Activated T-cell treated with anti-CD3 and anti-CD28 coated beads for 4 hours (primary cell): ENCODE data around the gene NCLN.
"Not testable (repeated sequence)": the region's sequence is repeated elsewhere in the genome, so short reads cannot be mapped to it uniquely, and the experiment has no call there.

Experiments used
- DNase-seq: peaks from one replicate; pipeline ENCODE4 v3.0.0-alpha.2; 2020

The NCLN gene

DNA sequence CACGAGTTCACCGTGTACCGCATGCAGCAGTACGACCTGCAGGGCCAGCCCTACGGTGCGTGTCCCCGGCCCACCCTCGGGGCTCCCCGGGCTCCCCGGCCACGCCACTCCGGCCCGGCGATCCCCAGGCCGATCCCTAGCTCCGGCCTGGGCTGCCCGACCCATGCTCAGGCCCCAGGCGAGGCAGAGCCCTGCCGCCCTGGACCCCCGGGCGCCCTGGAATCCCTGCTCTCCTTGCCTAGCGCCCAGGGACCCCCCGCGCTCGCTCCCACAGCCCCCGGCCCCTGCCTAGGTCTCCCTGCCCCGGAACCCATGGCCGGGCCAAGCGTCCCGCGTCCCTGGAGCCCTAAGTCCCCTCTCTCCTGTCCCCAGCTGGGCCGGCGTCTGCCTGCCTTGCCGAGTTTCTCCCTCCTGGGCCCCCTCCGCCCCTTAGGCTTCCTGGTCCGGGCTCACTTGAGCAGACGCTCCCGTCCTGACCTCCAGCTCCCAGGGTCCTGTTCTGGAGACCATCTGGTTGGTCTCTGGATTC lies 494 bp downstream of the NCLN start:
- DNase-seq = no peak

DNA sequence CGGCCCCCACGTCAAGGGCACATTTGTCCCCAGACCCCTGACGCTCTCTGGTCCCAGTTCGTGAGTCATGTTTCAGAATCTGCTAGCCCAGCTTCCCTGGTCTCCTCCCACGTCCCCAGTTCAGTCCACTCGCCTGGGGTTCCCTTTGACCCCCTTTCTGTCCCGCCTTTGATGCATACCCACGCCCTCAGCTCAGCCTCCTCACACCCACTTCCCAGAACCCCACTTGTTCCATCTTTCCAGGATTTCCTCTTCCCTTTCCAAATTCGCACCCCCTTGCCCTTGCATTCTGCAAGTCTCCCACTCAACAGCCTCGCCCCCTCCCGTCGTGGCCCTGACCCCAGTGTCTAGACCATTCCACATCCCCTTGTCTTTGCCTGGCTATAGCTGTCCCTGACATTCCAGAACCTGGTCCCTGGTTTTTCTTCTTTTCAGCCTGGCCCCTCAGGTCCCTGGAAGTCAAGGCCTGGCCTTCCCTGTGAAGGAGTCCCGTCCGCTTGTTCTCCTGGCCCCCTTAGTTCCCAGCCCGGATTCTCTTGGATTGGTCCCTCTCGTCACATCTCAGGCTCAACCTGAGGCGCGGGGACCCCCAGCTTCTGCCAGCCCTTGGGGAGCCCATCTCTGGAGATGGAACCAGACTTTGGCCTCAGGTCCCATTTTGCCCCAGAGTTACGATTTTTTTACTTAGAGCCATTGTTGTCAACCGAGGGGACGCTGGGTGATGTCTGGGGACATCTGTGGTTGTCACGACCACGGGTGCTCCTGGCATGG lies 1.3 kb downstream of the NCLN start:
- no peak for DNase-seq

DNA sequence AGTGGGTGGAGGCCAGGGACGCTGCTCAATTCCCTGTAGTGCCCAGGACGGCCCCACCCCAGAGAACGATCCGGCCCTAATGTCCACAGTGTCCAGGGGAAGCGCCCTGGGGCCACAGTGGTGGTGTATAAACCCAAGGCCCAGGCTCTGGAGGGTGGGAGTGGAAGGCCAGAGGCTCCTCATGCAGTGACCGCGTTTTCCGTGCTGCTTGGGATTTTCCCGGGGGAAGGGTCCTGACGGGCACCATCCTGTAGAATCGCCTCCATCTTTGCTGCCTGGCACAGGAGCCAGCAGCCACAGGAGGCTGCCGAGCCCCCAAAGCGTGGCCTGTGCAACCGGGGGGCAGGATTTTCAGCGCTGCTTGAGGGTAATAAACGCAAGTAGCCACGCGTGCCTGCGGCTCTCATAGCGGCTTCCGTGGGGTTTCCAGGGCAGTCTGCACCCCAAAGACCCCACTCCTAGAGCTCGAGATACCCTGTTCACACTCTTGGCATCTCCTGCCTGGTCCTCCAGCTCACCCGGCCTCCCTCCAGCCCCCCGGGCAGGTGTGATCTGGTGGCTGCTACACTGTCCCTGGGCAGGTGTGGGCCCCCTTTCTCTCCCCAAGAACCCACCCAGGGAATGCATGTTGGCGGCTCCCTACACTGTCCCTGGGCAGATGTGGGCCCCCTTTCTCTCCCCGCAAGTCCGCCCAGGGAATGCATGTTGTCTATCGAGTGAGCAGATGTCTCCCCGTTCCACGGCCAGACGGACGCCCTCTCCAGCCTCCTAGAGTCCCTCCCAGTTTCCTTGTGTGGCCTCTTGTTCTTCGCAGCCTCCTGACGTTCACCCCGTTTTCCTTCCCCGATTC lies 2.2 kb downstream of the NCLN start:
- no peak for DNase-seq

DNA sequence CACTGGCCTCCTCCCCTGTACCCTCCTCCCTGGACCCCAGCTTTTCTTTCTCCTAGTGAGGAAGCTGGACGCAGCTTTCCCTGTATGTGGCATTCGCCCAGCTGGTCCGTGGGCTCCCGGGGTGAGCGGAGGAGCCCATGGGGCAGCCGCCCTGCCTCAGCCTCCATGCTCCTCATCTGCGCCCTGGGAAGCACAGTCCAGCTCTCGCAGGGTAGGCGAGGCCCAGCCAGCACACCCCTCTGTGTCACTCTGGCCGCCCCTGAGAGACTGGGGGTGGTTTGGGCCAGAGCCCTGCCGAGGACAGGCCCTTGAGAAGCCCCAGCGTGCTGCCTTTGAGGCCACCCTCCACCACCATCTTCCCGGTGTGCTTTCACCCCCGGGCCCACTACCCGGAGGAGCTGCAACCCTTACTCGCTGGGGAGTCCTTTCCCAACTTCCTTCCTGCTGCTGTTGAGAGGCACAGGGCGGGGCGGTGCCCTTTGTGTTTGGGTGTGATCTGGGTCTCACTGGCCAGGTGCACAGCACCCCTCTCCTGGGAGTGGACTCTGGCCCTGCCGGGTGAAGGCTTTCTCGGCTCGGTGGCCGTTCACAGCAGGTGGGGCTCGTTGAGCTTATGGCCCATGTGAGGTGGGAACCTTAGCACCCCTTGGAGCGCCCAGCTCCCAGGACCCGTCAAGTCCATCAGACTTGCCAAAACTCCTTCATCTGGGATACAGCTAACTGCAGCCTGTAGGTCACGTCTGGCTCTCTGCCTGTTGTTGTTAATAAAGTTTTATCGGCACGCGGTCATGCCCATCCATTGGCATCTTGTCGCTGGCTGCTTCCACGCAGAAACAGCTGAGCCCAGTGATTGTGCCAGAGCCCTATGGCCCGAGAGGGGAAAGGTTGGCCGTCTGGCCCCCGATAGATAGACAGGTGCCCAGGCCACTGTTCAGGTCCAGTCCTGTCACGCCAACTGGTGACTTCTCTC lies 3.2 kb downstream of the NCLN start:
- no peak for DNase-seq

DNA sequence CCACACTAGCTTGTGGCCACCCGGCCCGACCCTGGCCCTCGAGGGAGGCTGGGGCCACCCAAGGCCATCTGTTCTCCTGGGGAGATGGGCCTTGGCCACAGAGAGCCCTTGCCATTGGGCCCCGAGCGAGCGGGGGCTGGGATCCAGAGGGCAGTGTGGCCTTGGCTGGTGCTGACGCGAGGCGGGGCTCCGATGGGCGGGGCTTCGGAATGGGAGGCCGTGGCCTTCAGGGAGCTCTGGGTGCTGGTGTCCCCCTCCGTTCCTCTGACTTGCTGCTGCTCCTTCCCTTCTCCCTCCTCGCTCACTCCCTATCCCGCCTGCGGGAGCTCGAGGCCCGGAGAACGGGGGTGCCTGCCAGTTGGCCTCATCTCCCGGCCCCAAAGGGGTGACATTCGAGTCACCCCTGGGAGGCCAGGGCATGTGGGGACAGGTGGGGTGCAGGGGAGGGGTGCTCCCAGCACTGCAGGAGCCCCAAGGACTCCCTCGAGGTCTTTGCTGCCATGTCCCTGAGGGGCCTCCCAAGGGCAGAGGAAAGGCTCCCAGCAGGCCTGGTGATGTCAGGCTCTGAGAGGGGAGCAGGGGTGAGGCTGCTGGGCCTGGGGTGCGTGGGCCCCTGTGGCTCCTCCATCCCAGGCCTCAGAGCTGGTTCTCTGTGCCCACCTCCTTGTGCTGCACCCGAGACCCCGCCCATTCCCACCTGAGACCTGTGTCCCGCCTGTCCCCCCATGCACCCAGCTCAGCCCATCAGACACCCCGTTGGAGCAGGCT lies 4.2 kb downstream of the NCLN start:
- DNase-seq = no peak

DNA sequence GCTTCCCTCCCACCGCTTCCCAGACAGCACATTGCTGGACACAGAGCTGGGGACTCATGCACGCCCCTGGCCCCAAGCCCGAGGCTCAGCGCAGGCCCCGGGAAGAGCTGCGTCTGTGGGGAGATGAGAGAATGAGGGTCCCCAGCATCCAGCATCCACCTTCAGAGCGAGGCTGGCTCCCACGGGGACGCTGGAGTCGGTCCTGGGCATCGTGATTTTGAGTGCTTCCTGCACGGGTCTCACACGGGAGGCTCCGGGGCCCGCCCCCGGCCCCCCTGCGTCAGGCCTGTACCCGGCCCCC lies 4.7 kb downstream of the NCLN start:
- no peak for DNase-seq

DNA sequence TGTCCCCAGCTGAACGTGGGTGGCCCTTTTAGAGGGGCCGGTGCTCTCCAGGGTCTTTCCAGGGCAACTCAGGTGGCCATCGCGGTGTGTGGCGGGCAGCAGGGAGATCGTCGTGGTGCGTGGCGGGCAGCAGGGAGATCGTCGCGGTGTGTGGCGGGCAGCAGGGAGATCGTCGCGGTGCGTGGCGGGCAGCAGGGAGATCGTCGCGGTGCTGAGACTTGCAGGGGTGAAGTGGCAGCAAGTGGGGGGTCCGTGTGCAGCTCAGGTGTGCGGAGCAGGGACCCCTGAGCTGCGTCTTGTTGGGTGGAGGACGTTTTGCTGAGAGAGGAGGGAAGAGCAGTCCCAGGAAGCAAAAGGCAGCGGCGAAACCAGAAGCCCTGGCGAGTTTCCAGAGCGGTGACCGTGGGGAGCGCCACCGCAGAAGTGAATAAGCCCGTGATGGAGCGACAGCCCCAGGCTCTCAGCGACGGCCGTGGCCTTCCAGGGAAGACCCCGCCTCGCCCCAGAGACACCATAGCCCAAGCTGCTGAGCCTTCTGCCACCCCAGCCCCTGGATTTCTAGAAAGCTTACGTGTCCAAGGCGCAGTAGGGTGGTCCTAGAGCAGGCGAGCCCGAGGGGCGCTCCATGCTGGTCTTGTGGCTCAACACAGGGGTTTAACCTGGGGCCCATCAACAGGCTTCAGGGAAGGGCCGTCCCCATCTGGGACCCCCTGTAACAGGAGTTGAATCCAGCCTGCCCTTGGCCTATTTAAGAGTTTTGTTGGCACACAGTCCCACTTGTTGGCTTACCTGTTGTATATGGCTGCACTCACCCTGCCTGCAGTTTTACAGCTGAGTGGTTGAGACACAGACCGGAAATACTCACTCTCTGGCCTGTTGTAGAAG lies 5.4 kb downstream of the NCLN start:
- no peak for DNase-seq

DNA sequence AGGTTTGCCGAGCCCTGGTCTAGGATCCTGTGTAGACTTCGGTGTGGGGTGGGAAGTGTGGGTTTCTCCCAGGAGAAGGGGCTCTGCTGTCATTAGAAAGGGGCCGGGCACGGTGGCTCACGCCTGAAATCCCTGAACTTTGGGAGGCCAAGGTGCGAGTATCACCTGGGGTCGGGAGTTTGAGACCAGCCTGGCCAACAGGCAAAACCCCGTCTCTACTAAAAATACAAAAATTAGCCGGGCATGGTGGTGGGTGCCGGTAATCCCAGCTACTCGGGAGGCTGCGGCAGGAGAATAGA lies 6.0 kb downstream of the NCLN start:
- not testable (repeated sequence) for DNase-seq

DNA sequence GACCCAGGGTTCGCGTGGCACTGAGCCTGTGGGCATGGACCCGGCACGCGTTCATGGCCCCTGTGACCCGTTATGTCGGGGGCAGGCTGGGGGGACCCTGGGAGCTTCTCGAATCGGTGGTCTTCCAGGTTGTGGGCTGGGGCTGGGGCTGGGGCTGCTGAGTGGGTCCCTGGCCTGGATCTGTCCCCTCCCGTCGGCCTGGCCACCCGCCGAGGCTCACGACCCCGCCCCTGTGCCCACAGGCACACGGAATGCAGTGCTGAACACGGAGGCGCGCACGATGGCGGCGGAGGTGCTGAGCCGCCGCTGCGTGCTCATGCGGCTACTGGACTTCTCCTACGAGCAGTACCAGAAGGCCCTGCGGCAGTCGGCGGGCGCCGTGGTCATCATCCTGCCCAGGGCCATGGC lies 6.5 kb downstream of the NCLN start:
- DNase-seq = no peak

DNA sequence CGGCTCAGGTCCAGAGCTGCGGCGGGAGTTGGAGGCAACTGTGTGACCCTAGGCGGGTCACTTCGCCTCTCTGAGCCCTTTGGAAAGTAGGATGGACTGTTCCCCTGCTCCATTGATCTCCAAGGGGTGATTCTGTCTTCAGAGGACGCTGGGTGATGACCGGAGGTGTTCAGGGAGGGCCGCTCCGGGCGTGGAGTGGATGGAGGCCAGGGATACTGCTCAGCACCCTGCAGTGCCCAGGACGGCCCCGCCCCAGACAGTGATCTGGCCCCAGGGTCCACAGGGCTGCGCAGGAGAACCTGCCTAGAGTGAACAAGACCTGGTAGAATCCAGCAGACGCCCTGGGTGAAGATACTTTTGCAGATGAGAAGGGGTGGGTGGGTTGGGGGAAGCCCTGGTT lies 7.0 kb downstream of the NCLN start:
- DNase-seq = no peak

DNA sequence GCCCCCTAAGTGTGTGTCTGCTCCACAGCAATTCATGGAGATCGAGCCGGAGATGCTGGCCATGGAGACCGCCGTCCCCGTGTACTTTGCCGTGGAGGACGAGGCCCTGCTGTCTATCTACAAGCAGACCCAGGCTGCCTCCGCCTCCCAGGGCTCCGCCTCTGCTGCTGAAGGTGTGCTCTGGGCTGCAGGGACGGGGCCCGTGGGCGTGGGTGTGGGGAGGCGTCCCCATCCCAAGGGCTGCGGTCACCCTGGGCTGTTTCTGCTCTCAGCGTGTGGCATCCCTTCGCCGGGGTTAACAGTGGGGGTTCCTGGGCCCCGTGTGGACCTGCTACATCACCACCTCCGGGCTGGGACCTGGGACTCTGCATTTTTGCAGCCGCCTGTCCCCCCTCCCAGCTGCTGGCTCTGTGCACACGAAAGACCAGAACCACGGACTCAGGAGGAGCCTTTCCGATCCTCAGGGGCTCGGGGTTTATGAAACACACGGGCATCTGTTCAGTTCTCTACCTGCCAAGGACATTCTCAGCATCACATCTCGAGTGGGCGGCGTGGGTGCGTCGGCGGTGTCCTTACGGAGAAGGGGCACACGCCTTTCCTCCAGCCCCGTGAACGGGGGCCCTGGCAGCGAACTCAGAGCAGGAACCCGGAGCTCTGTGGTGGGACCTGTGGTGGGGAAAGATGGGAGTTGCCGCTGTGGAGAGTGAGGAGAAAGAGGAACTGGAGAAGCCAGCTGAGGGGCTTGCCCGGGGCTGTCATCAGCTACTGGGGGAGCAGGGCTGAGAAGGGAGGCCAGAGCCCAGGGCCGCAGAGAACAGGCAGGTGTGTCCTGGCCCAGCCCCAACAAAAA lies 7.8 kb downstream of the NCLN start:
- no peak for DNase-seq

DNA sequence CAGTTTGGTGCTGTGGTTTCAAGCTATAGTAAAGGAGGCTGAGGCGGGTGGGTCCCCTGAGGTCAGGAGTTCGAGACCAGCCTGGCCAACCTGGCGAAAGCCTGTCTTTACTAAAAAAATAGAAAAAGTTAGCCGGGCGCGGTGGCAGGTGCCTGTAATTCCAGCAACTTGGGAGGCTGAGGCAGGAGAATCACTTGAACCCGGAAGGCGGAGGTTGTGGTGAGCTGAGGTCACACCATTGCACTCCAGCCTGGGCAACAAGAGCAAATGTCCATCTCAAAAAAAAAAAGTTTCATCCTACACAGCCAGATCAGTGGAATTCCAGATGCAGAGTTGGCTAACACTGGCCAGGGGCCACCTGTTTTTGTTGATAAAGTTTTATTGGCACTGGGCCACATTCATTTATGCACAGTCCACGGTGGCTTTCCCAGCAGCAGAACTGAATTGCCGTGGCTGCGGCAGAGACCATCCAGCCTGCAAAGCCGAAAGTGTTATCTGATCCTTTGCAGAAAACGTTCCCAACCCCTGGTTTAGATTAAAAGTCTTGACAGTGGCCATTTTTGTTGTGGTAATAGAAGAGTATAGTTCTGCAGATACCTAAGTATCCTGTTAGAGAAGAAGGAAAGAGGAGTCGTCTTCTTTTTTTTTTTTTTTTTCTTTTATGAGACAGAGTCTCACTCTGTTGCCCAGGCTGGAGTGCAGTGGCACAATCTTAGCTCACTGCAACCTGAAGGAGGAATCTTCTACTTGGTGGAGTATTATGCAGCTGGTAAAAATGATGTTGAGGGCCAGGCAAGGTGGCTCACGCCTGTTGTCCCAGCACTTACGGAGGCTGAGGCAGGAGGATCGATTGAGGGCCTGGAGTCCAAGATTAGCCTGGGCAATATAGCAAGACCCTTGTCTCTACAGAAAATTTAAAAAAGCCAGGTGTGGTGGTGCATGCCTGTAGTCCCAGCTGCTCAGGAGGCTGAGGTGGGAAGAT lies 8.7 kb downstream of the NCLN start:
- no peak for DNase-seq

DNA sequence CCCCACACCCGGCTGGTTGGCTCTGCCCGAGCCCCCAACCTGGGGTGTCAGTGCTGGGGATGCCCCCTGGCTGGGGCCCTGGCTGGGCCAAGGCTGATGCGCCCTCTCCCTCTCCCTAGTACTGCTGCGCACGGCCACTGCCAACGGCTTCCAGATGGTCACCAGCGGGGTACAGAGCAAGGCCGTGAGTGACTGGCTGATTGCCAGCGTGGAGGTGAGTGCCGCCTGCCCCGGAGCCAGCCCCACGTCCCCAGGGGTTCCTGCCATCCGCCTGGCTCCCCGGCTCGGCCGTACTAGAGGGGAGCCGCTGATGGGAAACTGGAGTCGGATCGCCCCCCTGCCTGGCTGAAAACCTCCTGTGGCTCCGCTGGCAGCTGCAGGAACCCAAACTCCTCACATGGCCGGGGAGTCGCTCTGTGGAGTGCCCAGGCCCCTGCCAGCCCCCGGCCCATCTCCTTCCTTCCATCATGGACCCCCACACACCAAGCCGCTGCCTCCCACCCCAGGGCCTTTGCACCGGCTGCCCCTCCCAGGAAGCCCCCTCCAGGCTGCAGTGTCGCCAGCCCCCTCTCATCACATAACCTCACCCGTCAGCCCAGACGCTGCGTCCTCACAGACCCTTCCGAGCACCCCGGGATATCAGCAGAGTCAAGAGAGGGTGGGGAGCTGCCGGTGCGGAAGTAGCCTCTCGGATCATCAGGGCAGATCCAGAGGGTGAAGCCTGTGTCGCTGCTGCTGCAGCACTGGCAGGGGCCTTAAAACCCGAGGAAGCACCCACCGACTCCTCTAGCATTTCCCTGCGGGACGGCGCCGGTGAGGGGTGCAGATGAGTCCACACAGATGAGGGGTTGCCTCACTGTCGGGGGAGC lies 10.6 kb downstream of the NCLN start:
- no peak for DNase-seq

DNA sequence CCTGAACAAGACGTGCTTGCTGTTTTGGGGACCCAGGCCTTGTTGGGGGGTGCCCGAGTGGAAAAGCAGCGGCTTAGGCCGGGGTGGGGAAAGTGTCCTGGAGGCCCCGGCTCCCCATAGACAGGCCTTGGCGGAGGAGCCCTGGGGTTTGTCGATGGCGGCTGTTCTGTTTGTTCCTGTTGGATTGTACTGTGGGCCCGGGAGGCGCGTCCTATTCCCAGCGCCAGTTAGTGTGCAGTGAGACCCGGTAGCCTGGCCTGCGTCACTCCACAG lies 11.1 kb downstream of the NCLN start:
- no peak for DNase-seq

DNA sequence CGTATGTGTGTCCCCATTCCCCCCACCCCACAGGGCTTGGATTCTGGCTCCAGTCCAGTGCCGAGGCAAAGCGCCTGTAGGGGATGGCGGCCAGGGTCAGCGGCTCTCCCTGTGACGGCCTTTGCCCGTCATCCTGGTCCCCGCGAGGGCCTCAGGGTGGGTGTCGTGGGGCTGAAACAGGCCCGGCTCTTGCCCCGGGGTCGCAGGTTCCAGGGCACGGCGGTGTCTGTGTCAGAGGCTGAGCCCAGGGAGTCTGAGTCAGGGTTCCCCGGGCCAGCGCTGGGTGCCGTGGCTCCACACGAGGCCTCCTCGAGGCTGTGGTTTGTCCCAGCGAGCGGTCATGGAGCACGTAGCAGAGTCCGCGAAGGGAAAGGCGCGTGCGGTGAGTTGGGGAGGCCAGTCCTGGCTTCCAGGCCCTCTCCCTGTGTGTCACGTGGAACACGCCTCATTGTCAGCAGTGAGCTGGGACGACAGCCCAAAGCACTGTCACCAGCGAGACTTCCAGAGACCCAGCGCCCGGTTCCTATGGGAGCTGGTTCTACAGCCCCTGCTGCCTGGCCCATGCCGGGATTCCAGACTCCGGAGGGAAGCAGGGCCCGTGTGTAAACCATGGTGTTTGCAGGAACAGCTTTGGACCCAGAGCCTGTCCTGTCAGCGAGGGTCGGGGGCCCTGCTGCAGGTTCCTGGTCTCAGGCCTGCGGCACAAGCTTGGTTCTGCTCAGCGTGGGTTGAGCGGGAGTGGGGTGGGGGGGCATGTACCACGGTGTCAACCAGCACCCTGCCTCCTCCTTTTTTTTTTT lies 13.4 kb downstream of the NCLN start:
- no peak for DNase-seq

DNA sequence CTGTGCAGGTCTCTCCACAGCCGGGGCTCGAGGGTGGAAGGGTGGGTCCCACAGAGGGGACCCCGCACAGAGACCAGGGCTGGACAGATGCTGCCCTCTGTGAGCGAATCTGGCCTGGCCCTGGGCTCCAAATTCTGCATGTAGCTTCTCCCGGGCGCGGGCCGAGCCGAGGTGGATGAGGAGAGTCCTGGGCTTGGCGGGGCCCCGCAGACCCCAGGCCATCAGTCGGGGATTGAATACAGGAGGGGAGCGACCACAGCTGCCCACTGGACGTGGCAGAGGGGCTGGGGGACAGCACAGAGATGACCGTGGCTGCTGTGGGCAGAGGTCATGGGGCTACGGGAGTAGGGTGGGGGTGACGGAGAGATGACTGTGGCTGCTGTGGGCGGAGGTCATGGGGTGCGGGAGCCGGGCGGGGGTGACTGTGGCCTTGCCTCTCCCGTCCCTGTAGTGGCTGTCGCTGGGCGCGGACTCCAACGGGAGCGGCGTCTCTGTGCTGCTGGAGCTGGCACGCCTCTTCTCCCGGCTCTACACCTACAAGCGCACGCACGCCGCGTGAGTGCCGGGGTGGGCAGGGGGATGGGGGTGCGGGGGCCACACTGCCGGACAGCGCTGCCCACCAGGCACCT lies 15.5 kb downstream of the NCLN start:
- DNase-seq = no peak

DNA sequence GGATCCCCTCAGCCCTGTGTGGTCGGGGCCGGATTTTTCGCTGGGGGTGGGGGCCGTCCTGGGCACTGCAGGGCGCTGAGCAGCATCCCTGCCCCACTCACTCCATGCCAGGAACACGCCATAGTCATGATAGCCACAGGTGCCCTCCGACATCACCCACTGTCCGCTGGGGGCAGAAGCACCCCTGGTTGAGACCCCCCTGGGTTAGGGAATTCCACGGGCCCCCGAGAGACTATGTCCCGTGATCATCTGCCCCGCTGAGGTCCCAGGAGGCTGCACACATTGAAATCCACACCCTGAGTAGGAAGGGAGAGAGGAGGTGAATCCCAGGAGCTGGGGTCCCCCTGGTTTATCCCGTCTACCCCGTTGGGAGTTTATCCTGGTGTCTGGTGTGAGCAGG lies 16.2 kb downstream of the NCLN start:
- DNase-seq = no peak
